ENCODE results near the gene PHF21A.

GRCh38 chr11:45930951-45931570 lies 190.2 kb downstream of the PHF21A start:
- TF ChIP-seq EGR1 (IDR thresholded peaks at IDR 0.05; ENCODE audit: borderline replicate concordance in 1 of 2, low read depth in 2 of 2, low read length in 2 of 2) (no peak), RAD21 (IDR thresholded peaks at IDR 0.05; ENCODE audit: insufficient read depth, low read depth, low read length) (no peak), CBX3 (IDR thresholded peaks at IDR 0.05; ENCODE audit: borderline replicate concordance, low read depth) (no peak), POLR2A (IDR thresholded peaks at IDR 0.05; ENCODE audit: low read depth, low read length) (no peak), CTCF (IDR thresholded peaks at IDR 0.05 in 2 of 3, conservative IDR thresholded peaks at IDR 0.05 in 1 of 3; ENCODE audit: control insufficient read depth in 2 of 3, extremely low read depth in 1 of 3, insufficient read depth in 1 of 3, low read depth in 3 of 3, low read length in 3 of 3) (no peak), POLR2AphosphoS5 (IDR thresholded peaks at IDR 0.05; ENCODE audit: low read length) (no peak), RBBP5 (conservative IDR thresholded peaks at IDR 0.05) (no peak), SMARCA5 (IDR thresholded peaks at IDR 0.05) (no peak), SP1 (IDR thresholded peaks at IDR 0.05; ENCODE audit: low read depth, low read length) (no peak), CEBPB (IDR thresholded peaks at IDR 0.05; ENCODE audit: borderline replicate concordance in 1 of 2, low read depth in 2 of 2, low read length in 2 of 2) (no peak), ZZZ3 (IDR thresholded peaks at IDR 0.05; ENCODE audit: control insufficient read depth, insufficient read length, low read depth) (no peak), MLLT1 (IDR thresholded peaks at IDR 0.05) (no peak), SREBF2 (IDR thresholded peaks at IDR 0.05; ENCODE audit: low read length) (no peak)

Measured in GM12878 (cell line).